HG02798 (cell line): ENCODE data around the gene GSDMA.
"Not testable (repeated sequence)": the region's sequence is repeated elsewhere in the genome, so short reads cannot be mapped to it uniquely, and the experiment has no call there.

ENCODE experiments used
- ATAC-seq: cut with Tn5 transposase; IDR thresholded peaks from one replicate; pipeline ENCODE4 v1.9.1; 2021; ENCODE audit warnings: mild to moderate bottlenecking; ENCODE audit not compliant: unreplicated experiment, poor library complexity

GSDMA gene

GRCh38 chr17:39988206-39988810 lies 25.5 kb downstream of the GSDMA start:
- ATAC-seq, result no peak

GRCh38 chr17:39994448-39994847 lies 31.6 kb downstream of the GSDMA start:
- ATAC-seq, result no peak

- no peak for ATAC-seq
These were observed 32.6 kb downstream of the GSDMA start for GRCh38 chr17:39995438-39995837.

GRCh38 chr17:39996162-39996561 lies 33.4 kb downstream of the GSDMA start:
- ATAC-seq, result no peak

- no peak for ATAC-seq
These were observed 34.0 kb downstream of the GSDMA start for GRCh38 chr17:39996800-39997199.

GRCh38 chr17:39997543-39997942 lies 34.7 kb downstream of the GSDMA start:
- ATAC-seq, result no peak

- ATAC-seq, result no peak
These were observed 36.3 kb downstream of the GSDMA start for GRCh38 chr17:39999067-39999466.

GRCh38 chr17:40000161-40000560 lies 37.4 kb downstream of the GSDMA start:
- no peak for ATAC-seq

- not testable (repeated sequence) for ATAC-seq
These were observed 38.5 kb downstream of the GSDMA start for GRCh38 chr17:40001335-40001734.

GRCh38 chr17:40004072-40004471 lies 41.3 kb downstream of the GSDMA start:
- ATAC-seq, result no peak

- ATAC-seq, result no peak
These were observed 41.9 kb downstream of the GSDMA start for GRCh38 chr17:40004712-40005111.

GRCh38 chr17:40005520-40005919 lies 42.7 kb downstream of the GSDMA start:
- no peak for ATAC-seq

GRCh38 chr17:40010946-40011500 lies 48.2 kb downstream of the GSDMA start:
- not testable (repeated sequence) for ATAC-seq

- ATAC-seq, result not testable (repeated sequence)
These were observed 49.3 kb downstream of the GSDMA start for GRCh38 chr17:40012017-40012647.

GRCh38 chr17:40014375-40014980 lies 51.7 kb downstream of the GSDMA start:
- no peak for ATAC-seq

- ATAC-seq, result no peak
These were observed 52.5 kb downstream of the GSDMA start, which contains the start of gene CSF3 for GRCh38 chr17:40015005-40015997. CSF3 (plus strand) TSS chr17:40015440; CDS start chr17:40015475, 35 bp downstream.

- ATAC-seq, result no peak
These were observed 53.5 kb downstream of the GSDMA start for GRCh38 chr17:40015998-40016985.

- ATAC-seq, result no peak
These were observed 54.7 kb downstream of the GSDMA start for GRCh38 chr17:40017422-40018080.
